Posterior vena cava (tissue), 2 donors: ENCODE results near the gene LMBRD2. TPM values are rescaled to one million over a fixed set of nuclear protein-coding genes. Genes with fewer than 3 reads are reported as not detected.
"Not testable (repeated sequence)": the region's sequence is repeated elsewhere in the genome, so short reads cannot be mapped to it uniquely, and the experiment has no call there.

Experiments
- DNase-seq: peaks from one replicate; pipeline ENCODE4 v3.0.0-alpha.2; 2020; ENCODE audit warnings: low spot score
- intact Hi-C, 2 donors: fragments of 100-400 bp; cut with DNase I; formaldehyde crosslinking; loops; one replicate each; pipeline versions ENCODE4 v1.14.1 to v1.14.2; 2022 to 2023
- long read RNA-seq, 2 donors: library from polyadenylated mRNA; unstranded; transcript quantifications; one replicate each; pipeline ENCODE4 v2.0.0, GENCODE V29; 2020 to 2021
- total RNA-seq, 2 donors: library from RNA; stranded (reverse); fragmentation: NEBNext Ultra II Directional; extraction: Animal tissue kit (Norgen Biotek cat#: 25700); gene quantifications; one replicate each; pipeline ENCODE4 v1.2.1, GENCODE V29; 2021
- donor health status: DM: yes; HTN: yes; CAD: no.
- donor health status: DM: yes; HTN: yes; CAD: no.

LMBRD2 gene
- total RNA-seq = 10 to 100 TPM; 12.3 to 14.9 TPM
- long read RNA-seq, donor 1, full-length matches to known transcripts = 1 of 2 reads
- long read RNA-seq, donor 1, partial matches to known transcripts = 1 of 2 reads
- long read RNA-seq, donor 1, other reads (novel, unspliced or antisense) = 0 of 2 reads
- long read RNA-seq, donor 2, partial matches to known transcripts = 6 of 9 reads
- long read RNA-seq, donor 2, other reads (novel, unspliced or antisense) = 3 of 9 reads

- DNase-seq = peak; percentile 99
- intact Hi-C loops = no loop called here
Observed at GRCh38 chr5:36151434-36152323, at the start of gene LMBRD2, which contains the start of gene SKP2. TSS of gene LMBRD2 (minus strand) at chr5:36151887. CDS start at chr5:36143349, 8,538 bp downstream. TSS of gene SKP2 (plus strand) at chr5:36152111. CDS start at chr5:36152263, 152 bp downstream.

- intact Hi-C loops = no loop called here
- no peak for DNase-seq
Observed at GRCh38 chr5:36200513-36200912, 48.8 kb upstream of the LMBRD2 start.

- DNase-seq = no peak
- intact Hi-C loops = no loop called here
Observed at GRCh38 chr5:36199620-36200019, 47.9 kb upstream of the LMBRD2 start.

- DNase-seq, intact Hi-C loops: not testable (repeated sequence)
Observed at GRCh38 chr5:36198783-36199182, 47.1 kb upstream of the LMBRD2 start.

- no peak for DNase-seq
- intact Hi-C loops = no loop called here
Observed at GRCh38 chr5:36198281-36198680, 46.6 kb upstream of the LMBRD2 start.

- intact Hi-C loops = no loop called here
- no peak for DNase-seq
Observed at GRCh38 chr5:36193746-36194145, 42.1 kb upstream of the LMBRD2 start.

- DNase-seq, intact Hi-C loops: not testable (repeated sequence)
Observed at GRCh38 chr5:36184408-36184807, 32.7 kb upstream of the LMBRD2 start.

GRCh38 chr5:36181774-36182173 lies 30.1 kb upstream of the LMBRD2 start:
- intact Hi-C loops = no loop called here
- DNase-seq = no peak

- no peak for DNase-seq
- intact Hi-C loops = no loop called here
Observed at GRCh38 chr5:36180556-36181350, 29.1 kb upstream of the LMBRD2 start.

GRCh38 chr5:36179950-36180349 lies 28.3 kb upstream of the LMBRD2 start:
- intact Hi-C loops = no loop called here
- no peak for DNase-seq

- intact Hi-C loops = no loop called here
- DNase-seq = no peak
Observed at GRCh38 chr5:36178524-36178890, 26.8 kb upstream of the LMBRD2 start.

- intact Hi-C loops = no loop called here
- DNase-seq = no peak
Observed at GRCh38 chr5:36177715-36178523, 26.2 kb upstream of the LMBRD2 start.

GRCh38 chr5:36177154-36177553 lies 25.5 kb upstream of the LMBRD2 start:
- DNase-seq = no peak
- intact Hi-C loops = no loop called here

- intact Hi-C loops = no loop called here
- no peak for DNase-seq
Observed at GRCh38 chr5:36175043-36175442, 23.4 kb upstream of the LMBRD2 start.

- DNase-seq = no peak
- intact Hi-C loops = no loop called here
Observed at GRCh38 chr5:36174119-36174518, 22.4 kb upstream of the LMBRD2 start.

GRCh38 chr5:36173426-36173825 lies 21.7 kb upstream of the LMBRD2 start:
- no peak for DNase-seq
- intact Hi-C loops = no loop called here

- intact Hi-C loops = no loop called here
- DNase-seq = no peak
Observed at GRCh38 chr5:36172599-36172998, 20.9 kb upstream of the LMBRD2 start.

- no peak for DNase-seq
- intact Hi-C loops = no loop called here
Observed at GRCh38 chr5:36170832-36171424, 19.2 kb upstream of the LMBRD2 start.

GRCh38 chr5:36168737-36169136 lies 17.1 kb upstream of the LMBRD2 start:
- DNase-seq = no peak
- intact Hi-C loops = no loop called here
